Kidney (tissue), 14 donors: ENCODE data around the gene VAT1. TPM values are rescaled to one million over a fixed set of nuclear protein-coding genes. Genes with fewer than 3 reads are reported as not detected.
A peak's percentile ranks its signal among the peaks of the same experiment; 100 is the strongest.

Experiments used
- DNase-seq, 5 donors: peaks; one replicate each; pipeline ENCODE4 v3.0.0-alpha.2; 2013 to 2020
- FAIRE-seq: peaks from 2 replicates; lab custom pipeline; 2012; peaks lifted over from hg19 to GRCh38; lab: Jason Lieb, UNC
- H3K27ac ChIP-seq, 2 donors: one replicate each; pipeline ENCODE4 v1.7.0; 2013; ENCODE audit warnings: low read depth in 2 of 2, low read length in 2 of 2, inconsistent platforms in 1 of 2
- H3K27me3 ChIP-seq: one replicate; pipeline ENCODE4 v1.7.1; 2013; ENCODE audit warnings: low read length, inconsistent platforms; ENCODE audit not compliant: control insufficient read depth, insufficient read depth
- H3K36me3 ChIP-seq, 3 donors: one replicate each; pipeline versions ENCODE4 v1.7.0 to v1.7.1; 2013; ENCODE audit warnings: low read length in 3 of 3, control low read depth in 1 of 3, inconsistent platforms in 1 of 3; ENCODE audit not compliant: insufficient read depth in 3 of 3, control insufficient read depth in 2 of 3
- H3K4me1 ChIP-seq, 3 donors: one replicate each; pipeline versions ENCODE4 v1.7.0 to v1.7.1; 2013; ENCODE audit warnings: low read length in 3 of 3, inconsistent platforms in 1 of 3, low read depth in 1 of 3; ENCODE audit not compliant: control insufficient read depth in 2 of 3, insufficient read depth in 2 of 3
- H3K4me3 ChIP-seq, 3 donors: one replicate each; pipeline versions ENCODE4 v1.7.0 to v1.8.1; 2013; ENCODE audit warnings: low read length in 3 of 3, control low read depth in 1 of 3, inconsistent platforms in 1 of 3
- H3K9ac ChIP-seq, 3 donors: one replicate each; pipeline versions ENCODE4 v1.7.0 to v1.7.1; 2013; ENCODE audit warnings: low read length in 3 of 3, control low read depth in 1 of 3, inconsistent platforms in 1 of 3
- H3K9me3 ChIP-seq, 3 donors: one replicate each; pipeline versions ENCODE4 v1.7.0 to v1.7.1; 2013; ENCODE audit warnings: low read length in 3 of 3, control low read depth in 1 of 3, inconsistent platforms in 1 of 3; ENCODE audit not compliant: control insufficient read depth in 2 of 3, insufficient read depth in 1 of 3
- CTCF ChIP-seq: IDR thresholded peaks from 3 replicates; pipeline ENCODE4 v1.5.1; 2012; ENCODE audit warnings: mild to moderate bottlenecking, moderate library complexity, borderline replicate concordance; ENCODE audit not compliant: insufficient read depth; ENCODE audit errors: extremely low read depth
- intact Hi-C: fragments of 100-400 bp; cut with DNase I; formaldehyde crosslinking; loops from one replicate; pipeline ENCODE4 v1.11.1; 2022
- polyA plus RNA-seq: library from polyadenylated mRNA; stranded (reverse); fragments of 350-450 nt; fragmentation: Illumina TruSeq; extraction: RNeasy Lipid Tissue Mini Kit (QIAGEN cat#74804); gene quantifications from one replicate; pipeline ENCODE4 v1.2.3, GENCODE V29; 2014; ENCODE audit warnings: low read depth, low replicate concordance; ENCODE audit not compliant: insufficient read depth
- total RNA-seq: library from RNA; stranded (reverse); fragmentation: NEBNext Ultra II Directional; extraction: Animal tissue kit (Norgen Biotek cat#: 25700); gene quantifications from one replicate; pipeline ENCODE4 v1.2.1, GENCODE V29; 2021
- donor health status: control.
- donor health status: control.
- donor health status: control.
- donor health status: control.
- donor health status: control.
- donor health status: DM: yes; HTN: yes; CAD: no.
- donor health status: Normal renal cell carcinoma (clear cell type).

The VAT1 gene
- total and polyA plus RNA-seq, 2 donors from 2014 or later, result 119 to 133 TPM

- no peak for FAIRE-seq
- H3K9ac ChIP-seq, result no peak overlapping the region
These were observed 4.4 kb upstream of the VAT1 start for GRCh38 chr17:43026595-43026994.

GRCh38 chr17:43025766-43026537, 3.8 kb upstream of the VAT1 start:
- intact Hi-C loops, result no loop called here
- H3K27ac ChIP-seq, result no peak overlapping the region
- no peaks in the 10 kb centered on the region for H3K4me1 ChIP-seq
- no peaks in the 10 kb centered on the region for H3K27me3 ChIP-seq
- H3K4me3 ChIP-seq, result no peak overlapping the region
- FAIRE-seq, result no peak
- H3K9ac ChIP-seq, result no peak overlapping the region
- H3K9me3 ChIP-seq, result no peaks in the 10 kb centered on the region
- peak in 1 of 5 donors; percentile 63 for DNase-seq
- TF ChIP-seq CTCF, result no peak
- no peaks in the 10 kb centered on the region for H3K36me3 ChIP-seq

More at GRCh38 chr17:43026595-43026994, 4.4 kb upstream of the VAT1 start:
- intact Hi-C loops, result no loop called here
- Histone ChIP-seq H3K4me3 (no peak overlapping the region), H3K27me3 (no peaks in the 10 kb centered on the region), H3K4me1 (no peaks in the 10 kb centered on the region), H3K36me3 (no peaks in the 10 kb centered on the region), H3K27ac (no peak overlapping the region), H3K9me3 (no peaks in the 10 kb centered on the region)
- no peak for TF ChIP-seq CTCF
- DNase-seq, result peak in 2 of 5 donors; percentile 42 to 83

GRCh38 chr17:43025290-43025657, 3.1 kb upstream of the VAT1 start:
- DNase-seq, result peak in 2 of 5 donors; percentile 82 to 86
- intact Hi-C loops, result no loop called here

More at GRCh38 chr17:43025290-43025657, 3.1 kb upstream of the VAT1 start:
- Histone ChIP-seq H3K36me3 (no peaks in the 10 kb centered on the region), H3K9me3 (no peaks in the 10 kb centered on the region), H3K27ac (no peak overlapping the region), H3K4me3 (peak overlapping the region in 2 of 3 donors; percentile 29 to 30), H3K27me3 (no peaks in the 10 kb centered on the region), H3K9ac (no peak overlapping the region), H3K4me1 (no peaks in the 10 kb centered on the region)
- TF ChIP-seq CTCF, result no peak
- FAIRE-seq, result no peak
